Keratinocyte (primary cell): Measurements from ENCODE around the gene RAB43. TPM values are rescaled to one million over a fixed set of nuclear protein-coding genes. Genes with fewer than 3 reads are reported as not detected.

Source experiments
- DNase-seq: peaks from one replicate; pipeline ENCODE4 v3.0.0-alpha.2; 2011; ENCODE audit warnings: low read depth, missing footprints, low spot score
- FAIRE-seq: peaks from 2 replicates; lab custom pipeline; 2011; peaks lifted over from hg19 to GRCh38; lab: Jason Lieb, UNC
- H2AFZ ChIP-seq: 2 replicates; pipeline ENCODE4 v1.6.0; 2012; ENCODE audit warnings: low read length, control low read depth, inconsistent platforms; ENCODE audit not compliant: control insufficient read depth
- H3K27ac ChIP-seq: 2 replicates; pipeline ENCODE4 v1.5.1; 2011; ENCODE audit warnings: low read length; ENCODE audit not compliant: control insufficient read depth, insufficient read depth
- H3K27me3 ChIP-seq: 3 replicates; pipeline ENCODE4 v1.6.0; 2011; ENCODE audit warnings: low read length; ENCODE audit not compliant: control insufficient read depth, insufficient read depth; ENCODE audit errors: extremely low read depth
- H3K36me3 ChIP-seq, 2 experiments: 2 replicates in 1 of 2; 3 replicates in 1 of 2; pipeline ENCODE4 v1.5.1; 2011; ENCODE audit warnings: low read length in 2 of 2, mild to moderate bottlenecking in 1 of 2; ENCODE audit not compliant: control insufficient read depth in 2 of 2, insufficient read depth in 2 of 2; ENCODE audit errors: extremely low read depth in 1 of 2
- H3K4me1 ChIP-seq: 3 replicates; pipeline ENCODE4 v1.5.1; 2011; ENCODE audit warnings: low read length; ENCODE audit not compliant: control insufficient read depth, insufficient read depth; ENCODE audit errors: extremely low read depth
- H3K4me2 ChIP-seq: 3 replicates; pipeline ENCODE4 v1.6.0; 2011; ENCODE audit warnings: low read depth, low read length; ENCODE audit not compliant: control insufficient read depth, insufficient read depth; ENCODE audit errors: extremely low read depth
- H3K4me3 ChIP-seq, 3 experiments: fragments of 200-600 bp in 1 of 3; sonication (generic) in 1 of 3; 2 replicates in 2 of 3; 3 replicates in 1 of 3; pipeline ENCODE4 v1.5.1; 2011 to 2016; ENCODE audit warnings: low read length in 3 of 3, mild to moderate bottlenecking in 3 of 3, control low read depth in 2 of 3, inconsistent platforms in 1 of 3, low read depth in 1 of 3, mixed read lengths in 1 of 3, mixed run types in 1 of 3, moderate library complexity in 1 of 3; ENCODE audit not compliant: control insufficient read depth in 2 of 3, insufficient read depth in 2 of 3; ENCODE audit errors: extremely low read depth in 1 of 3
- H3K79me2 ChIP-seq: 2 replicates; pipeline ENCODE4 v1.6.0; 2012; ENCODE audit warnings: low read length; ENCODE audit not compliant: control insufficient read depth, insufficient read depth
- H3K9ac ChIP-seq: 3 replicates; pipeline ENCODE4 v1.6.0; 2011; ENCODE audit warnings: low read length; ENCODE audit not compliant: control insufficient read depth, insufficient read depth; ENCODE audit errors: extremely low read depth
- H3K9me1 ChIP-seq: 3 replicates; pipeline ENCODE4 v1.6.0; 2011; ENCODE audit warnings: low read length; ENCODE audit not compliant: control insufficient read depth, insufficient read depth; ENCODE audit errors: extremely low read depth
- H3K9me3 ChIP-seq: 2 replicates; pipeline ENCODE4 v1.5.1; 2012; ENCODE audit warnings: low read depth, low read length; ENCODE audit not compliant: control insufficient read depth
- H4K20me1 ChIP-seq: 3 replicates; pipeline ENCODE4 v1.6.0; 2011; ENCODE audit warnings: low read length; ENCODE audit not compliant: control insufficient read depth, insufficient read depth; ENCODE audit errors: extremely low read depth
- CTCF ChIP-seq, 3 experiments: IDR thresholded peaks in 1 of 3; conservative IDR thresholded peaks in 1 of 3; optimal IDR thresholded peaks in 1 of 3; 2 replicates in 2 of 3; 3 replicates in 1 of 3; pipeline versions ENCODE3 to v1.5.1; 2011; ENCODE audit warnings: low read length in 3 of 3, mild to moderate bottlenecking in 3 of 3, moderate library complexity in 2 of 3, control low read depth in 1 of 3, inconsistent platforms in 1 of 3; ENCODE audit not compliant: insufficient read depth in 2 of 3; ENCODE audit errors: extremely low read depth in 1 of 3
- EZH2 ChIP-seq: IDR thresholded peaks from one replicate; pipeline ENCODE4 v1.6.1; 2012; ENCODE audit warnings: inconsistent platforms, mild to moderate bottlenecking, low read length, moderate library complexity
- dilution Hi-C: fragments of 300-500 bp; cut with MboI; formaldehyde crosslinking; loops from one replicate; pipeline ENCODE4 v1.7.0; 2020; ENCODE audit warnings: low sequenced_read_pairs; ENCODE audit not compliant: extremely low pct_ligation_motif_present
- polyA plus RNA-seq, 5 experiments: library from polyadenylated mRNA; depleted of rRNA in 3 of 5; stranded (reverse) in 3 of 5; stranded (forward) in 1 of 5; unstranded in 1 of 5; fragments of >200 nt; gene quantifications; 1 replicate in 1 of 5; 2 replicates in 3 of 5; 3 replicates in 1 of 5; pipeline versions ENCODE4 v1.2.1 to v1.2.3, GENCODE V29; 2011 to 2012; ENCODE audit warnings: missing spikeins in 2 of 5, low read depth in 1 of 5, low replicate concordance in 1 of 5

The RAB43 gene
- polyA plus RNA-seq, 1 donor (not counting 4 experiments of a cell fraction or from before 2014, with no cell fraction given): 8.1 TPM

GRCh38 chr3:129051871-129052340, 69.7 kb downstream of the RAB43 start:
- no peaks in the 10 kb centered on the region for H3K79me2 ChIP-seq
- DNase-seq: no peak
- H3K27me3 ChIP-seq: peaks cover 17% of the 10 kb centered on the region
- H3K4me1 ChIP-seq: no peaks in the 10 kb centered on the region
- H3K36me3 ChIP-seq: no peaks in the 10 kb centered on the region
- H3K9me3 ChIP-seq: no peaks in the 10 kb centered on the region
- no peaks in the 10 kb centered on the region for H3K9me1 ChIP-seq
- no peak overlapping the region for H3K9ac ChIP-seq
- H4K20me1 ChIP-seq: no peaks in the 10 kb centered on the region
- H2AFZ ChIP-seq: no peak overlapping the region
- H3K4me3 ChIP-seq: no peak overlapping the region
- no peak overlapping the region for H3K27ac ChIP-seq
- dilution Hi-C loops: no loop called here
- FAIRE-seq: no peak
- no peak overlapping the region for H3K4me2 ChIP-seq
- TF ChIP-seq CTCF (optimal IDR thresholded peaks at IDR 0.05 in 1 of 3, IDR thresholded peaks at IDR 0.05 in 1 of 3, conservative IDR thresholded peaks at IDR 0.05 in 1 of 3; ENCODE audit: extremely low read depth in 1 of 3, insufficient read depth in 2 of 3, low read length in 3 of 3) (no peak), EZH2 (no peak)

- no peak overlapping the region for H3K27ac ChIP-seq
- dilution Hi-C loops: no loop called here
- H3K4me2 ChIP-seq: no peak overlapping the region
- no peak for DNase-seq
- H3K4me1 ChIP-seq: no peaks in the 10 kb centered on the region
- no peaks in the 10 kb centered on the region for H3K9me1 ChIP-seq
- H3K27me3 ChIP-seq: peaks cover 25% of the 10 kb centered on the region
- no peak for TF ChIP-seq EZH2
- TF ChIP-seq CTCF (optimal IDR thresholded peaks at IDR 0.05 in 1 of 3, IDR thresholded peaks at IDR 0.05 in 1 of 3, conservative IDR thresholded peaks at IDR 0.05 in 1 of 3; ENCODE audit: extremely low read depth in 1 of 3, insufficient read depth in 2 of 3, low read length in 3 of 3): no peak
- H3K36me3 ChIP-seq: no peaks in the 10 kb centered on the region
- no peak for FAIRE-seq
- H3K9me3 ChIP-seq: no peaks in the 10 kb centered on the region
- H2AFZ ChIP-seq: no peak overlapping the region
- H4K20me1 ChIP-seq: no peaks in the 10 kb centered on the region
- no peak overlapping the region for H3K9ac ChIP-seq
- no peaks in the 10 kb centered on the region for H3K79me2 ChIP-seq
- no peak overlapping the region for H3K4me3 ChIP-seq
These were observed 70.9 kb downstream of the RAB43 start for GRCh38 chr3:129050556-129051295.
